HepG2 (cell line): ENCODE measurements around the gene GPS1. TPM values are rescaled to one million over a fixed set of nuclear protein-coding genes. Genes with fewer than 3 reads are reported as not detected.

Experiments used
- MTF2 ChIP-seq: sonication (generic); formaldehyde crosslinking; IDR thresholded peaks from 2 replicates; pipeline ENCODE4 v1.5.0; 2020; ENCODE audit warnings: missing genetic modification reagents, borderline replicate concordance
- RFXAP ChIP-seq: sonication (generic); formaldehyde crosslinking; IDR thresholded peaks from 2 replicates; pipeline ENCODE4 v1.4.0; 2020; ENCODE audit warnings: missing genetic modification reagents, borderline replicate concordance
- THYN1 ChIP-seq: sonication (generic); formaldehyde crosslinking; IDR thresholded peaks from 2 replicates; pipeline ENCODE4 v1.8.1; 2023; ENCODE audit warnings: low read depth, mild to moderate bottlenecking, moderate library complexity, missing genetic modification reagents, borderline replicate concordance
- TMF1 ChIP-seq: sonication (generic); formaldehyde crosslinking; IDR thresholded peaks from 2 replicates; pipeline ENCODE4 v1.8.1; 2022; ENCODE audit warnings: low read depth, missing genetic modification reagents
- ZFP82 ChIP-seq: sonication (generic); formaldehyde crosslinking; IDR thresholded peaks from 2 replicates; pipeline ENCODE4 v1.5.1; 2020; ENCODE audit warnings: mild to moderate bottlenecking, missing genetic modification reagents, borderline replicate concordance
- ZNF44 ChIP-seq: sonication (generic); formaldehyde crosslinking; IDR thresholded peaks from 2 replicates; pipeline ENCODE4 v1.5.1; 2020; ENCODE audit warnings: mild to moderate bottlenecking, missing genetic modification reagents
- ZNF564 ChIP-seq: sonication (generic); formaldehyde crosslinking; IDR thresholded peaks from 2 replicates; pipeline ENCODE4 v1.8.1; 2023; ENCODE audit warnings: mild to moderate bottlenecking, missing genetic modification reagents
- ZNF577 ChIP-seq: sonication (generic); formaldehyde crosslinking; IDR thresholded peaks from 2 replicates; pipeline ENCODE4 v1.4.0; 2020; ENCODE audit warnings: mild to moderate bottlenecking, low read depth, missing genetic modification reagents, borderline replicate concordance
- polyA plus RNA-seq, 8 experiments: library from polyadenylated mRNA; depleted of rRNA in 3 of 8; stranded (reverse) in 7 of 8; unstranded in 1 of 8; fragments of >200 nt; fragmentation: Illumina TruSeq in 4 of 8; extraction: Trizol in 4 of 8; gene quantifications; 2 replicates each; pipeline versions ENCODE4 v1.2.1 to v1.2.3, GENCODE V29; 2011 to 2016; ENCODE audit warnings: low read depth in 4 of 8, missing spikeins in 1 of 8, mixed read lengths in 1 of 8; ENCODE audit not compliant: insufficient read depth in 1 of 8
- total RNA-seq, 5 experiments: library from RNA; depleted of rRNA; stranded (reverse); fragments of >200 nt; fragmentation: Illumina TruSeq; extraction: Trizol; gene quantifications; 2 replicates each; pipeline ENCODE4 v1.2.3, GENCODE V29; 2016; ENCODE audit warnings: low read depth in 1 of 5
- TF ChIP-seq, protein P1 (sequence below): sonication (generic); formaldehyde crosslinking; IDR thresholded peaks from 2 replicates; pipeline ENCODE4 v1.5.0; 2020; ENCODE audit warnings: mild to moderate bottlenecking, missing genetic modification reagents
- TF ChIP-seq, protein P2 (sequence below): sonication (generic); formaldehyde crosslinking; IDR thresholded peaks from 2 replicates; pipeline ENCODE4 v1.5.1; 2020; ENCODE audit warnings: missing genetic modification reagents, mild to moderate bottlenecking, borderline replicate concordance
- TF ChIP-seq, protein P3 (sequence below): IDR thresholded peaks from 2 replicates; pipeline ENCODE4 v1.6.1; 2016; ENCODE audit warnings: missing biosample characterization, missing genetic modification reagents, low read depth
- TF ChIP-seq, protein P4 (sequence below): sonication (generic); formaldehyde crosslinking; IDR thresholded peaks from 2 replicates; pipeline ENCODE4 v1.4.0; 2020; ENCODE audit warnings: mild to moderate bottlenecking, missing genetic modification reagents, borderline replicate concordance

Gene GPS1
- total and polyA plus RNA-seq, 2 of the 13 experiments (the other 11 are each of a cell fraction or from before 2014, with no cell fraction given): 124 to 128 TPM

DNA sequence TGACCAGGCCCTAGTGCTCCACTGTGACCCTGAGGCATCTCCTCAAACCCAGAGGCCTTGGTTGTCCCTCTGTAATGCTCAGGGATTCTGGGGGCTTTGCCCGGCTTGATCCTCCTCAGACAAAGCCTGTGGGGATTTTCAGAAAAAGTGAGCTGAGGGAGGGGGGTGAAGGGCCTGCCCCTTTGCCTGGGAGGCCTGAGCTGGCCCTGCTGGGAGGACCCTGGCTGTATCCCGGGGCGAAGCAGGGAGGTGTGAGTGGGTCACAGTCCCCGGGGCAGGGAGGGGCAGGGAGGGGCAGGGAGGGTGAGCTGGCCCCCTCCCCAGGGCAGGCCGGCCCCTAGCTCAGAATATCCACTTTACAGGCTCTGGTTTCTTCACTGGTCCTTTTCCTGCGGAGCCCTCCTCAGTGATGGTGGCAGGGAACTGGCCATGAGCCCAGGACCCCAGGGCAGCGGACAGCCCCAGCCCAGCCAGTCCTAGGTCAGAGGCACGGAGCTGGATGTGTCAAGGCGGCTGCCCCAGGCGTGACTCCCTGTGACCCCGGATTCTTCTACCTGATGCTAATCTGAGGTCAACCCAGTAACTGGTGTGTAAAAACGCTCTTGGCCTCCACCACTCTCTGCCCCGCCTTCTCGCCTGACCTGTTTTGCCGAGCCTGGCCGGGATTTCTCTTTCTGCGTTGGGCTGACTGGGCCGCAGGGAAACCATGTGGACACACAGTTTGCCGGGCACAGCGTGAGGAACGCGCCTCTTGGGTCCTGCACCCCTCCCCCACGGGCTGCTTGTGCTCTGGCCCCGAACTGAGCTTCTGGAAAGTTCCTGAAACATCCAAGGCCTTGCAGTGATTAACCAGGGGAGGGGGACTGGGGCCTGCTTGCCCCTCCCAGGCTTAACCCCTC, 52.1 kb downstream of the GPS1 start (continued):
- TF ChIP-seq, protein P1, sequence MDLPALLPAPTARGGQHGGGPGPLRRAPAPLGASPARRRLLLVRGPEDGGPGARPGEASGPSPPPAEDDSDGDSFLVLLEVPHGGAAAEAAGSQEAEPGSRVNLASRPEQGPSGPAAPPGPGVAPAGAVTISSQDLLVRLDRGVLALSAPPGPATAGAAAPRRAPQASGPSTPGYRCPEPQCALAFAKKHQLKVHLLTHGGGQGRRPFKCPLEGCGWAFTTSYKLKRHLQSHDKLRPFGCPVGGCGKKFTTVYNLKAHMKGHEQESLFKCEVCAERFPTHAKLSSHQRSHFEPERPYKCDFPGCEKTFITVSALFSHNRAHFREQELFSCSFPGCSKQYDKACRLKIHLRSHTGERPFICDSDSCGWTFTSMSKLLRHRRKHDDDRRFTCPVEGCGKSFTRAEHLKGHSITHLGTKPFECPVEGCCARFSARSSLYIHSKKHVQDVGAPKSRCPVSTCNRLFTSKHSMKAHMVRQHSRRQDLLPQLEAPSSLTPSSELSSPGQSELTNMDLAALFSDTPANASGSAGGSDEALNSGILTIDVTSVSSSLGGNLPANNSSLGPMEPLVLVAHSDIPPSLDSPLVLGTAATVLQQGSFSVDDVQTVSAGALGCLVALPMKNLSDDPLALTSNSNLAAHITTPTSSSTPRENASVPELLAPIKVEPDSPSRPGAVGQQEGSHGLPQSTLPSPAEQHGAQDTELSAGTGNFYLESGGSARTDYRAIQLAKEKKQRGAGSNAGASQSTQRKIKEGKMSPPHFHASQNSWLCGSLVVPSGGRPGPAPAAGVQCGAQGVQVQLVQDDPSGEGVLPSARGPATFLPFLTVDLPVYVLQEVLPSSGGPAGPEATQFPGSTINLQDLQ (CRISPR knock-in tag): peak; percentile 69; the same call in 1 of the 2 replicates
- no peak for TF ChIP-seq ZFP82
- no peak for TF ChIP-seq MTF2 (CRISPR knock-in tag)
- TF ChIP-seq TMF1 (CRISPR knock-in tag): peak; percentile 92; the same call in 1 of the 2 replicates
- TF ChIP-seq, protein P2, sequence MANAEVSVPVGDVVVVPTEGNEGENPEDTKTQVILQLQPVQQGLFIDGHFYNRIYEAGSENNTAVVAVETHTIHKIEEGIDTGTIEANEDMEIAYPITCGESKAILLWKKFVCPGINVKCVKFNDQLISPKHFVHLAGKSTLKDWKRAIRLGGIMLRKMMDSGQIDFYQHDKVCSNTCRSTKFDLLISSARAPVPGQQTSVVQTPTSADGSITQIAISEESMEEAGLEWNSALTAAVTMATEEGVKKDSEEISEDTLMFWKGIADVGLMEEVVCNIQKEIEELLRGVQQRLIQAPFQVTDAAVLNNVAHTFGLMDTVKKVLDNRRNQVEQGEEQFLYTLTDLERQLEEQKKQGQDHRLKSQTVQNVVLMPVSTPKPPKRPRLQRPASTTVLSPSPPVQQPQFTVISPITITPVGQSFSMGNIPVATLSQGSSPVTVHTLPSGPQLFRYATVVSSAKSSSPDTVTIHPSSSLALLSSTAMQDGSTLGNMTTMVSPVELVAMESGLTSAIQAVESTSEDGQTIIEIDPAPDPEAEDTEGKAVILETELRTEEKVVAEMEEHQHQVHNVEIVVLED: peak; percentile 59; the same call in 1 of the 2 replicates
- no peak for TF ChIP-seq ZNF577 (CRISPR knock-in tag)
- peak; percentile 91 for TF ChIP-seq ZNF564 (CRISPR knock-in tag)
- TF ChIP-seq, protein P3, sequence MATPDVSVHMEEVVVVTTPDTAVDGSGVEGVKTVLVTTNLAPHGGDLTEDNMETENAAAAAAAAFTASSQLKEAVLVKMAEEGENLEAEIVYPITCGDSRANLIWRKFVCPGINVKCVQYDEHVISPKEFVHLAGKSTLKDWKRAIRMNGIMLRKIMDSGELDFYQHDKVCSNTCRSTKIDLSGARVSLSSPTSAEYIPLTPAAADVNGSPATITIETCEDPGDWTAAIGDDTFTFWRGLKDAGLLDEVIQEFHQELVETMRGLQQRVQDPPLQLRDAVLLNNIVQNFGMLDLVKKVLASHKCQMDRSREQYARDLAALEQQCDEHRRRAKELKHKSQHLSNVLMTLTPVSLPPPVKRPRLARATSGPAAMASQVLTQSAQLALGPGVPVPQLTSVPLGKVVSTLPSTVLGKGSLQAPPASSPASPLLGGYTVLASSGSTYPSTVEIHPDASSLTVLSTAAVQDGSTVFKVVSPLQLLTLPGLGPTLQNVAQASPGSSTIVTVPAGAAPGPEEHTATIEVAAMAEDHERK (CRISPR knock-in tag): no peak
- TF ChIP-seq THYN1 (CRISPR knock-in tag): no peak
- peak; percentile 79; the same call in 1 of the 2 replicates for TF ChIP-seq RFXAP
- TF ChIP-seq ZNF44: peak; percentile 89; the same call in 1 of the 2 replicates
- TF ChIP-seq, protein P4, sequence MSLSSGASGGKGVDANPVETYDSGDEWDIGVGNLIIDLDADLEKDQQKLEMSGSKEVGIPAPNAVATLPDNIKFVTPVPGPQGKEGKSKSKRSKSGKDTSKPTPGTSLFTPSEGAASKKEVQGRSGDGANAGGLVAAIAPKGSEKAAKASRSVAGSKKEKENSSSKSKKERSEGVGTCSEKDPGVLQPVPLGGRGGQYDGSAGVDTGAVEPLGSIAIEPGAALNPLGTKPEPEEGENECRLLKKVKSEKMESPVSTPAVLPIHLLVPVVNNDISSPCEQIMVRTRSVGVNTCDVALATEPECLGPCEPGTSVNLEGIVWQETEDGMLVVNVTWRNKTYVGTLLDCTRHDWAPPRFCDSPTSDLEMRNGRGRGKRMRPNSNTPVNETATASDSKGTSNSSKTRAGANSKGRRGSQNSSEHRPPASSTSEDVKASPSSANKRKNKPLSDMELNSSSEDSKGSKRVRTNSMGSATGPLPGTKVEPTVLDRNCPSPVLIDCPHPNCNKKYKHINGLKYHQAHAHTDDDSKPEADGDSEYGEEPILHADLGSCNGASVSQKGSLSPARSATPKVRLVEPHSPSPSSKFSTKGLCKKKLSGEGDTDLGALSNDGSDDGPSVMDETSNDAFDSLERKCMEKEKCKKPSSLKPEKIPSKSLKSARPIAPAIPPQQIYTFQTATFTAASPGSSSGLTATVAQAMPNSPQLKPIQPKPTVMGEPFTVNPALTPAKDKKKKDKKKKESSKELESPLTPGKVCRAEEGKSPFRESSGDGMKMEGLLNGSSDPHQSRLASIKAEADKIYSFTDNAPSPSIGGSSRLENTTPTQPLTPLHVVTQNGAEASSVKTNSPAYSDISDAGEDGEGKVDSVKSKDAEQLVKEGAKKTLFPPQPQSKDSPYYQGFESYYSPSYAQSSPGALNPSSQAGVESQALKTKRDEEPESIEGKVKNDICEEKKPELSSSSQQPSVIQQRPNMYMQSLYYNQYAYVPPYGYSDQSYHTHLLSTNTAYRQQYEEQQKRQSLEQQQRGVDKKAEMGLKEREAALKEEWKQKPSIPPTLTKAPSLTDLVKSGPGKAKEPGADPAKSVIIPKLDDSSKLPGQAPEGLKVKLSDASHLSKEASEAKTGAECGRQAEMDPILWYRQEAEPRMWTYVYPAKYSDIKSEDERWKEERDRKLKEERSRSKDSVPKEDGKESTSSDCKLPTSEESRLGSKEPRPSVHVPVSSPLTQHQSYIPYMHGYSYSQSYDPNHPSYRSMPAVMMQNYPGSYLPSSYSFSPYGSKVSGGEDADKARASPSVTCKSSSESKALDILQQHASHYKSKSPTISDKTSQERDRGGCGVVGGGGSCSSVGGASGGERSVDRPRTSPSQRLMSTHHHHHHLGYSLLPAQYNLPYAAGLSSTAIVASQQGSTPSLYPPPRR (CRISPR knock-in tag): peak; percentile 88; the same call in 1 of the 2 replicates
